Activated CD4-positive, alpha-beta T cell treated with anti-CD3 and anti-CD28 coated beads, Interleukin-2, amount 10 ng/mL, durations not matched to agents 24 days and 14 days (primary cell): ENCODE data around the gene STEAP1. TPM values are rescaled to one million over a fixed set of nuclear protein-coding genes. Genes with fewer than 3 reads are reported as not detected.
A peak's percentile ranks its signal among the peaks of the same experiment; 100 is the strongest.
"Not testable (repeated sequence)": the region's sequence is repeated elsewhere in the genome, so short reads cannot be mapped to it uniquely, and the experiment has no call there.

Source experiments
- DNase-seq: peaks from one replicate; pipeline ENCODE4 v3.0.0; 2022
- H3K27ac Mint-ChIP-seq: one replicate; pipeline ENCODE4 v1.8.0; 2022; ENCODE audit warnings: mild to moderate bottlenecking, mixed read lengths
- H3K27me3 Mint-ChIP-seq: one replicate; pipeline ENCODE4 v1.8.0; 2022; ENCODE audit warnings: mixed read lengths
- H3K36me3 Mint-ChIP-seq: one replicate; pipeline ENCODE4 v1.8.0; 2022; ENCODE audit warnings: low read depth, mild to moderate bottlenecking, mixed read lengths
- H3K4me1 Mint-ChIP-seq: one replicate; pipeline ENCODE4 v1.8.0; 2021; ENCODE audit warnings: mixed read lengths
- H3K4me3 Mint-ChIP-seq: one replicate; pipeline ENCODE4 v1.8.0; 2022; ENCODE audit warnings: mild to moderate bottlenecking, moderate library complexity, mixed read lengths
- H3K9me3 Mint-ChIP-seq: one replicate; pipeline ENCODE4 v1.8.0; 2021; ENCODE audit warnings: mixed read lengths
- intact Hi-C: fragments of 100-400 bp; cut with micrococcal nuclease; formaldehyde crosslinking; loops from one replicate; pipeline ENCODE4 v1.15.1; 2023
- total RNA-seq: library from RNA; stranded (reverse); gene quantifications from 2 replicates; pipeline ENCODE4 v1.2.3, GENCODE V29; 2022

Gene STEAP1
- total RNA-seq, 1 donor from 2014 or later: 1.4 TPM

DNA sequence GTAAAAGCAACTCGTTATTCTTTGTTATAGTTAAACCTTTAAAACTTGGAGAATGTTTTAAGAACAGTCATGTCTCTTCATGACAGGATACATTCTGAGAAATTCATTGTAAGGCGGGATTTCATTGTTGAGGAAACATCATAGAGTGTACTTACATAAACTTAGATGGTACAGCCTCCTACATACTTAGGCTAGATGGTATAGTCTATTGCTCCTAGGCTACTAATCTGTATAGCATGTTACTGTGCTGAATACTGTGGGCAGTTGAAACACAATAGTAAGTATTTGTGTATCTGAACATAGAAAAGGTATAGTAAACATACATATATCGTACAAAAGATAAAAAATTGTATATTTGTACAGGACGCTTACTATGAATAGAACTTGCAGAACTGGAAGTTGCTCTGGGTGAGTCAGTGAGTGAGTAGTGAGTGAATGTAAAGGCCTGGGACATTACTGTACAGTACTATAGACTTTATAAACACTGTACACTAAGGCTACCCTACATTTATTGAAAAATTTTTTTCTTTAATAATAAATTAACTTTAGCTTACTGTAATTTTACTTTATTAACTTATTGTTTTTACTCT is 3.6 kb downstream of the STEAP1 start:
- H3K27me3 Mint-ChIP-seq: peaks cover 22% of the 10 kb centered on the region
- H3K9me3 Mint-ChIP-seq, H3K36me3 Mint-ChIP-seq, DNase-seq, H3K4me3 Mint-ChIP-seq, H3K4me1 Mint-ChIP-seq, intact Hi-C loops, H3K27ac Mint-ChIP-seq: not testable (repeated sequence)

GRCh38 chr7:90163534-90163933 is 9.3 kb downstream of the STEAP1 start:
- no peak for DNase-seq
- Mint-ChIP-seq H3K36me3 (no peaks in the 10 kb centered on the region), H3K4me1 (no peaks in the 10 kb centered on the region), H3K9me3 (no peaks in the 10 kb centered on the region), H3K27me3 (peaks cover 16% of the 10 kb centered on the region), H3K27ac (no peak overlapping the region), H3K4me3 (no peak overlapping the region)
- intact Hi-C loops: no loop called here

- no peaks in the 10 kb centered on the region for H3K36me3 Mint-ChIP-seq
- intact Hi-C loops: no loop called here
- H3K27ac Mint-ChIP-seq: no peak overlapping the region
- no peak overlapping the region for H3K4me3 Mint-ChIP-seq
- peaks cover 2% of the 10 kb centered on the region for H3K9me3 Mint-ChIP-seq
- no peak for DNase-seq
- no peaks in the 10 kb centered on the region for H3K4me1 Mint-ChIP-seq
- peaks cover 16% of the 10 kb centered on the region for H3K27me3 Mint-ChIP-seq
Observed at GRCh38 chr7:90165724-90166123, 11.5 kb downstream of the STEAP1 start.

GRCh38 chr7:90166153-90166552 is 11.9 kb downstream of the STEAP1 start:
- Mint-ChIP-seq H3K27ac (no peak overlapping the region), H3K9me3 (peaks cover 6% of the 10 kb centered on the region), H3K27me3 (peaks cover 19% of the 10 kb centered on the region), H3K4me1 (no peaks in the 10 kb centered on the region), H3K4me3 (no peak overlapping the region), H3K36me3 (no peaks in the 10 kb centered on the region)
- intact Hi-C loops: no loop called here
- DNase-seq: no peak

DNA sequence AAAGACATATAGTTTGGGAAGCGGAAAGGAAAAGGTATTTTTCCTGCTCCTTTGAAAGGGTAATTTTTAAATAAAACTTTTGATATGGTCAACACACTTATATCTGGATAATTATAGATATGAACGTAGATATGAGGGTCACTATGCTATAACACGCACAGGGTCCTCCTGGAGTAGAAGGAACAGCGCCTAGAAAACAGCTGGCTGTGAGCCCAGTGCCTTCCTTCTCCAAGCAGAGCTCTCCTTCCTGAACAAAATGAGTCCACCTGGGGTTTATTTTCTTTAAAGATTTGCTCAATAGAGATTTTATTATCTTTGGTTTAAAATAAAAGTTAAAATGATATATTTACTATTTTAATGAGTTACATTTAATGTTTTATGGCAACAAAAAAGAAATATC is 13.1 kb downstream of the STEAP1 start:
- Mint-ChIP-seq H3K27me3 (peaks cover 22% of the 10 kb centered on the region), H3K9me3 (peaks cover 18% of the 10 kb centered on the region), H3K27ac (no peak overlapping the region), H3K36me3 (peaks cover 1% of the 10 kb centered on the region), H3K4me3 (no peak overlapping the region), H3K4me1 (no peaks in the 10 kb centered on the region)
- no peak for DNase-seq
- intact Hi-C loops: no loop called here

DNA sequence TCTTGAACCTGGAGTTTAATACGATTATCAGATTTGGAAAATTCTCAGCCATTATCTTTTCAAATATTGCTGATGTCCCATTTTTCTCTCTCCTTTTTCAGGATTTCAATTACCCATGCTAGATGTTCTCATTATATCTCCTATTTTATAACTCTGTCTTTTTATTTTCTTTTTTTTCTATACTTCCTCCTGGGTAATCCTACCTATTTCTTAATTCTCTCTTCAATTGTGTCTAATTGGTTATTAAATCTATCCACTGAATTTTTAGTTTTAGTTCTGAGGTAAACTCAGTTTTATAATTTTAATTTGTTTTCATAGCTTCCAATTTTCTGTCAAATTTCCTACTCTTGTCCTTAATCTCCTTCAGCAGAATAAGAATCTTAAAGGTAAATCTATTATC is 15.6 kb downstream of the STEAP1 start:
- no peak overlapping the region for H3K4me3 Mint-ChIP-seq
- H3K9me3 Mint-ChIP-seq: peaks cover 18% of the 10 kb centered on the region
- H3K27me3 Mint-ChIP-seq: peaks cover 15% of the 10 kb centered on the region
- H3K36me3 Mint-ChIP-seq: peaks cover 1% of the 10 kb centered on the region
- peaks cover 7% of the 10 kb centered on the region for H3K4me1 Mint-ChIP-seq
- H3K27ac Mint-ChIP-seq: no peak overlapping the region
- DNase-seq: no peak
- intact Hi-C loops: loop anchor here (5.0 kb wide), 1 partner anchor 42 kb away; the partner anchor contains the start of gene STEAP2

DNA sequence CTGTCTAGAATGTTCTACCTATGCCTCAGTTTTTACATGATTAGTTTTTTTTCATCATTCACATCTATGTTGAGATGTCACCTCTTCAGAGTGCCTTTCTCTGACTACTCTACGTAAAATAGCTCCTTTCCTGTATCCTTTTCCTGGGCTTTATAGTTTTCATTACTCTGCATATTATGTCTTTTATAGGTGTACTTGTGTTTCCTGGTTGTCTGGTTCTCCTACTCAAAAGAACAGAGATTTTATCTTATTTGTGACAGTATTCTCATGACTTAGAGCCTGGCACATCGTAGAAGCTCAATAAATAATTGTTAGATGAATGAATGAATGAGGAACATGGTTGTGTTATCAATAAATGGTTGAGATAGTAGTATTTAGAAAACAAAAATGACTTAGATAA is 17.9 kb downstream of the STEAP1 start:
- no peak overlapping the region for H3K27ac Mint-ChIP-seq
- intact Hi-C loops: loop anchor here (5.0 kb wide), 1 partner anchor 40 kb away; the partner anchor contains the start of gene STEAP2
- DNase-seq: no peak
- H3K9me3 Mint-ChIP-seq: peaks cover 18% of the 10 kb centered on the region
- H3K27me3 Mint-ChIP-seq: peaks cover 6% of the 10 kb centered on the region
- H3K4me3 Mint-ChIP-seq: no peak overlapping the region
- peaks cover 3% of the 10 kb centered on the region for H3K36me3 Mint-ChIP-seq
- H3K4me1 Mint-ChIP-seq: peaks cover 7% of the 10 kb centered on the region

DNA sequence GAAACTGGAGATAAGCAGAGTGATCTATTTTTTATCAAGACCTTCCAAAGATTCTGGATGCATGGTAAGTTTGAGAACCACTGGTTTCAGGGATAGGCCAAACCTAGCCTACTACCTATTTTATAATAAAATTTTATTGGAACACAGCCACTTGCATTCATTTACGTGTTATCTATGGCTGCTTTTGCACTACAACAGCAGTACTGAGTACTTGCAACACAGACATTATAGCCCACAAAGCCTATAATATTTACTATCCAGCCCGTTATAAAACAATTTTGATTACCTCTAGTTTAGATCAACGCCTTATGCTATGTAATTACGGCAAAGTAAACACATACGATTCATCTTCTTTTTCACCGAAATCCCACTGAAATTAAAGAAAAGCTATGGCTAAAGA is 18.4 kb downstream of the STEAP1 start:
- Mint-ChIP-seq H3K4me1 (peaks cover 7% of the 10 kb centered on the region), H3K9me3 (peaks cover 18% of the 10 kb centered on the region), H3K36me3 (peaks cover 3% of the 10 kb centered on the region), H3K27ac (peak overlapping the region; percentile 23), H3K27me3 (peaks cover 6% of the 10 kb centered on the region), H3K4me3 (no peak overlapping the region)
- no peak for DNase-seq
- intact Hi-C loops: loop anchor here (5.0 kb wide), 1 partner anchor 40 kb away; the partner anchor contains the start of gene STEAP2

- H3K36me3 Mint-ChIP-seq: peaks cover 3% of the 10 kb centered on the region
- peaks cover 7% of the 10 kb centered on the region for H3K4me1 Mint-ChIP-seq
- no peak overlapping the region for H3K4me3 Mint-ChIP-seq
- peaks cover 6% of the 10 kb centered on the region for H3K27me3 Mint-ChIP-seq
- H3K27ac Mint-ChIP-seq: peak overlapping the region; percentile 48
- peaks cover 18% of the 10 kb centered on the region for H3K9me3 Mint-ChIP-seq
- intact Hi-C loops: loop anchor here (5.0 kb wide), 1 partner anchor 39 kb away; the partner anchor contains the start of gene STEAP2
- DNase-seq: no peak
Observed at GRCh38 chr7:90173127-90173844, 19.0 kb downstream of the STEAP1 start.

DNA sequence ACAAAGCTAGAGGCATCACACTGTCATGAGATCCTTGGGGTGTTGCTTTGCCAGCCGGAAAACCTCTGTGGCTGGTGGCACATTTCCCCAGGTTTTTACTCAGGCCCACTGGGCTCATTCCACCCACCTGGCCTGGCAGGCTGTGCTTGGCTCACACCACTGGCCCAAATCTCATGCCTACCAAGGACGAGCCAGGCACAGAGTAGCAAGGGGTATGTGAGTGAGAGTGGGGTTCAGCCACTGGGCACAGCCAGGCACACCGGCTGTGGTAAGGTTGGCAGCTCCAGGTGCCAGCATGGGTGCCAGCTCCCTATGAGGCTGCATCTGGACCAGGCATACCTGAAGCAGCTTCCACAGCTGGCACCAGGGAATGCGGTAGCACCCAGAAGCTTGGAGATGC is 21.4 kb downstream of the STEAP1 start:
- Mint-ChIP-seq H3K27ac (no peak overlapping the region), H3K27me3 (peaks cover 6% of the 10 kb centered on the region), H3K9me3 (peaks cover 20% of the 10 kb centered on the region), H3K4me1 (peaks cover 25% of the 10 kb centered on the region), H3K4me3 (no peak overlapping the region), H3K36me3 (peaks cover 6% of the 10 kb centered on the region)
- intact Hi-C loops: no loop called here
- DNase-seq: no peak

DNA sequence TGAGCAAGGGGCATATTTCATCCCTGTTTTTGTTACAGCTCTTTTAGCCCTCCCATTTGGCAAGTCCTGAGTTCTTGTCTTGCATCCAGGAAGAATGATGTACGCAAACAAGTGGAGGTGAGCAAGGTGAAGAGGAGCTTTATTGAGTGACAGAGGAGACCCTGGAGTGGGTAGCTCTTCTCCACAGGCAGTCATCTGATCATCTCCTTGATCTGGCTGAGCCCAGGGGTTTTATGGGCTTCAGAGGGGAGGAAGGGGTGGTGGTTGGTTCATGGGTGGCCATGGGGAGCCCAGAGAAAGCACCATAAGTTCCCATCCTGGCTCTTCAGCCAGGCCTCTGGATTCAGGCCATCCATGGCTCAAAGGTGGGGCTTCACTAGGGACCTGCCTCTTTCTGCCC is 21.9 kb downstream of the STEAP1 start:
- Mint-ChIP-seq H3K9me3 (peaks cover 15% of the 10 kb centered on the region), H3K4me1 (peaks cover 25% of the 10 kb centered on the region), H3K27me3 (peaks cover 3% of the 10 kb centered on the region), H3K27ac (no peak overlapping the region), H3K36me3 (peaks cover 6% of the 10 kb centered on the region), H3K4me3 (no peak overlapping the region)
- intact Hi-C loops: no loop called here
- DNase-seq: no peak

- no peak overlapping the region for H3K27ac Mint-ChIP-seq
- no peak for DNase-seq
- H3K27me3 Mint-ChIP-seq: no peaks in the 10 kb centered on the region
- H3K4me1 Mint-ChIP-seq: peaks cover 20% of the 10 kb centered on the region
- no peak overlapping the region for H3K4me3 Mint-ChIP-seq
- intact Hi-C loops: loop anchor here (2.0 kb wide), 1 partner anchor 67 kb away; the partner anchor contains the start of gene CFAP69
- peaks cover 8% of the 10 kb centered on the region for H3K9me3 Mint-ChIP-seq
- H3K36me3 Mint-ChIP-seq: peaks cover 5% of the 10 kb centered on the region
Observed at GRCh38 chr7:90178166-90178565, 23.9 kb downstream of the STEAP1 start.

- H3K4me3 Mint-ChIP-seq: peak overlapping the region; percentile 70
- H3K9me3 Mint-ChIP-seq: peaks cover 9% of the 10 kb centered on the region
- H3K4me1 Mint-ChIP-seq: peaks cover 18% of the 10 kb centered on the region
- peak overlapping the region; percentile 94 for H3K27ac Mint-ChIP-seq
- intact Hi-C loops: loop anchor here (1.0 to 2.0 kb wide), 2 partner anchors 66 to 247 kb away; partner anchors contain the start of gene CFAP69
- peak; percentile 61 for DNase-seq
- H3K36me3 Mint-ChIP-seq: peaks cover 5% of the 10 kb centered on the region
- H3K27me3 Mint-ChIP-seq: no peaks in the 10 kb centered on the region
Observed at GRCh38 chr7:90178679-90179278, 24.5 kb downstream of the STEAP1 start.

- Mint-ChIP-seq H3K4me3 (no peak overlapping the region), H3K27ac (peak overlapping the region; percentile 56), H3K27me3 (no peaks in the 10 kb centered on the region), H3K4me1 (peaks cover 18% of the 10 kb centered on the region), H3K36me3 (peaks cover 5% of the 10 kb centered on the region), H3K9me3 (peaks cover 9% of the 10 kb centered on the region)
- DNase-seq: no peak
- intact Hi-C loops: no loop called here
Observed at GRCh38 chr7:90180011-90180585, 25.8 kb downstream of the STEAP1 start.
